ENCODE measurements around the gene MEF2C. TPM values are rescaled to one million over a fixed set of nuclear protein-coding genes. Genes with fewer than 3 reads are reported as not detected.
"Not testable (repeated sequence)": the region's sequence is repeated elsewhere in the genome, so short reads cannot be mapped to it uniquely, and the experiment has no call there.

Gene MEF2C
- total RNA-seq, 3 donors from 2014 or later, result 0.76 to 3.1 (median 1.4) TPM

GRCh38 chr5:88804444-88804843 is 78.5 kb downstream of the MEF2C start:
- Mint-ChIP-seq H3K4me3 (no peak overlapping the region), H3K36me3 (ENCODE audit: insufficient read depth) (no peaks in the 10 kb centered on the region), H3K4me1 (ENCODE audit: low read depth) (no peaks in the 10 kb centered on the region), H3K9me3 (no peaks in the 10 kb centered on the region), H3K27me3 (ENCODE audit: low read depth) (no peaks in the 10 kb centered on the region)
- DNase-seq (no peak), ATAC-seq (no peak)

DNA sequence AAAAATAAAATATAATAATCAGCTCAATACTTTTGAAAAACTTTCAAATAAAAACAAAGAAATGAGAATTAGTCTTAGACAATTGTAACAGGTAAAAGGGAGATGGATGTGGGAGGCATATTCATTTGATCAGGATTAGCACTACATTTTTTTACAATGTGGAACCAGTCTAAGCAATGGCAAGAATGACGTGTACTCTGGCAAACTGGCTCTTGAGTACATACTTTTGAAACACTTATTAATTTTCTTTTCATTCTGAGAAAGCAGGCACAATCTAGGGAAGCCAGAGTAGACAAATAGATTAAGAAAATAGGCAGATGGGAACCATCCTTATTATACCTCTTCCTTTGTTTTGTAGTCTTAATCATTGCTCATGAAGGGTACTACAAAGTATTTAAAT is 79.7 kb downstream of the MEF2C start:
- no peaks in the 10 kb centered on the region for H3K9me3 Mint-ChIP-seq
- H3K36me3 Mint-ChIP-seq (ENCODE audit: insufficient read depth), result no peaks in the 10 kb centered on the region
- no peaks in the 10 kb centered on the region for H3K27me3 Mint-ChIP-seq (ENCODE audit: low read depth)
- H3K4me1 Mint-ChIP-seq (ENCODE audit: low read depth), result no peaks in the 10 kb centered on the region
- H3K4me3 Mint-ChIP-seq, result no peak overlapping the region
- no peak for DNase-seq
- ATAC-seq, result no peak

GRCh38 chr5:88799938-88800535 is 82.9 kb downstream of the MEF2C start:
- ATAC-seq, result no peak
- H3K4me1 Mint-ChIP-seq (ENCODE audit: low read depth), result no peaks in the 10 kb centered on the region
- H3K9me3 Mint-ChIP-seq, result no peaks in the 10 kb centered on the region
- H3K36me3 Mint-ChIP-seq (ENCODE audit: insufficient read depth), result no peaks in the 10 kb centered on the region
- H3K4me3 Mint-ChIP-seq, result no peak overlapping the region
- DNase-seq, result no peak
- no peaks in the 10 kb centered on the region for H3K27me3 Mint-ChIP-seq (ENCODE audit: low read depth)

DNA sequence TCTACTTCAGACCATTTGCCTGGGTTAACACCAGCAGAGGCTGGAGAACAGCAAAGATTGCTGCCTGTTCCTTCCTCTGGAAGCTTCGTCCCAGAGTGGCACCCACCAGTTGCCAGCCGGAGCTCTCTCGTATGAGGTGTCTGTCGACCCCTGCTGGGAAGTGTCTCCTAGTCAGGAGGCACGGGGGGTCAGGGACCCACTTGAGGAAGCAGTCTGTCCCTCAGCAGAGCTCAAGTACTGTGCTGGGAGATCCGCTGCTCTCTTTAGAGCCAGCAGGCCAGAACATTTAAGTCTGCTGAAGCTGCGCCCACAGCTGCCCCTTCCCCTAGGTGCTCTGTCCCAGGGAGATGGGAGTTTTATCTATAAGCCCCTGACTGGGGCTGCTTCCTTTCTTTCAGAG is 84.1 kb downstream of the MEF2C start:
- not testable (repeated sequence) for DNase-seq; H3K36me3 Mint-ChIP-seq (ENCODE audit: insufficient read depth); H3K9me3 Mint-ChIP-seq; H3K4me3 Mint-ChIP-seq; ATAC-seq; H3K27me3 Mint-ChIP-seq (ENCODE audit: low read depth); H3K4me1 Mint-ChIP-seq (ENCODE audit: low read depth)

DNA sequence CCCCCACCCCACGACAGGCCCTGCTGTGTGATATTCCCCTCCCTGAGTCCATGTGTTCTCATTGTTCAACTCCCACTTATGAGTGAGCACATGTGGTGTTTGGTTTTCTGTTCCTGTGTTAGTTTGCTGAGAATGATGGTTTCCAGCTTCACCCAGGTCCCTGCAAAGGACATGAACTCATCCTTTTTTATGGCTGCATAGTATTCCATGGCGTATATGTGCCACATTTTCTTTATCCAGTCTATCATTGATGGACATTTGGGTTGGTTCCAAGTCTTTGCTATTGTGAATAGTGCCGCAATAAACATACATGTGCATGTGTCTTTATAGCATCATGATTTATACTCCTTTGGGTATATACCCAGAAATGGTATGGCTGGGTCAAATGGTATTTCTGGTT is 89.2 kb downstream of the MEF2C start:
- not testable (repeated sequence) for H3K27me3 Mint-ChIP-seq (ENCODE audit: low read depth); H3K9me3 Mint-ChIP-seq; DNase-seq; H3K36me3 Mint-ChIP-seq (ENCODE audit: insufficient read depth); H3K4me1 Mint-ChIP-seq (ENCODE audit: low read depth); H3K4me3 Mint-ChIP-seq; ATAC-seq

DNA sequence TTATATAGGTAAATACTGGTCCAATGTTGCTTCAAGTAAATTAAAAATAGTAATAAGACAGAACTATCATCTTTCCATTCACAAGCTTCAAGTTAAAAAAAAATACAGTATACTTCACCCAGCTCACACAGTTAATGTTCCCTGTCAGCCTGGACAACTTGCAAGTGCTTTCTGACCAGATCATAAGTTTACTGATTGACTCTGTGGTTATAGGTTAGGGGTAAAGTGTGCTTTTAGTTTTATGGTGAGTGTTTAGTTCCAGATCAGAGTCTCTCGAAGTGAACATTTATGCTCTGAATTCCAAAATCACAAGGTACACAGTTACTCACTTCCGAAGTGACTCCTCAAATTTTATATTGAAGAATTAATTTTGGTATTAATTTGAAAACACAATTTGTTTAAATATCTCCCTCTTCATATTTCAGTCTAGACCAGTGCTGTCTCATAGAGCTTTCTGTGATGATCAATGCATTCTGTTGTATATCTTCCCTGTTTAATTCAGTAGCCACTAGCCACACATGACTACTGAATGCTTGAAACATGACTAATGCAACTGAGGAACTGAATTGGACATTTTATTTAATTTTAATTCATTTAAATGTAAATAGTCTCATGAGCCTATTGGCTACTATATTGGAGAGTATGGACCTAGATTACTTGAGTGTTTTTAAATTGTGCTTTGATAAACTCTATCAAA is 90.7 kb downstream of the MEF2C start:
- no peaks in the 10 kb centered on the region for H3K9me3 Mint-ChIP-seq
- no peaks in the 10 kb centered on the region for H3K36me3 Mint-ChIP-seq (ENCODE audit: insufficient read depth)
- H3K4me1 Mint-ChIP-seq (ENCODE audit: low read depth), result no peaks in the 10 kb centered on the region
- H3K27me3 Mint-ChIP-seq (ENCODE audit: low read depth), result no peaks in the 10 kb centered on the region
- H3K4me3 Mint-ChIP-seq, result no peak overlapping the region
- ATAC-seq, result no peak
- DNase-seq, result no peak

DNA sequence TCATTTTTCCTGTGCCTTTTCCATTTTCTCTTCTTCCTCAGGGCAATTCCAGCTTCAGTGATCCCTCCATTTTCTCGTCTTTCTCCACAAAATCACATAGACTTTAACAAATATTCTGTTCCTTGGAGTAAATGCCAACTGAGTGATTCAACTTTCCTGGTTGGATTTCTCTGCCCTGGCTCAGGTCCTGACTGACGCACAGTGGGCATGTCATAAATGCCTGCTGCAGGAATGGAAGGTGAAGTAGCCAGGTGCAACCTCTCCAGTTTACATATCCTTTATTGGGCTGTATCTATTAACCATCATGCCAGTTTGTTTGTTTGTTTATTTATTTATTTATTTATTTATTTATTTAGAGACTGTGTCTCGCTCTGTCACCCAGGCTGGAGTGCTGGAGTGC is 95.1 kb downstream of the MEF2C start:
- no peak for ATAC-seq
- Mint-ChIP-seq H3K4me1 (ENCODE audit: low read depth) (peaks cover 5% of the 10 kb centered on the region), H3K4me3 (no peak overlapping the region), H3K9me3 (no peaks in the 10 kb centered on the region), H3K36me3 (ENCODE audit: insufficient read depth) (no peaks in the 10 kb centered on the region), H3K27me3 (ENCODE audit: low read depth) (no peaks in the 10 kb centered on the region)
- no peak for DNase-seq

- no peak for DNase-seq
- Mint-ChIP-seq H3K9me3 (no peaks in the 10 kb centered on the region), H3K27me3 (ENCODE audit: low read depth) (no peaks in the 10 kb centered on the region), H3K4me1 (ENCODE audit: low read depth) (peaks cover 5% of the 10 kb centered on the region), H3K4me3 (no peak overlapping the region), H3K36me3 (ENCODE audit: insufficient read depth) (no peaks in the 10 kb centered on the region)
- ATAC-seq, result no peak
These were observed 96.2 kb downstream of the MEF2C start for GRCh38 chr5:88786789-88787188.

DNA sequence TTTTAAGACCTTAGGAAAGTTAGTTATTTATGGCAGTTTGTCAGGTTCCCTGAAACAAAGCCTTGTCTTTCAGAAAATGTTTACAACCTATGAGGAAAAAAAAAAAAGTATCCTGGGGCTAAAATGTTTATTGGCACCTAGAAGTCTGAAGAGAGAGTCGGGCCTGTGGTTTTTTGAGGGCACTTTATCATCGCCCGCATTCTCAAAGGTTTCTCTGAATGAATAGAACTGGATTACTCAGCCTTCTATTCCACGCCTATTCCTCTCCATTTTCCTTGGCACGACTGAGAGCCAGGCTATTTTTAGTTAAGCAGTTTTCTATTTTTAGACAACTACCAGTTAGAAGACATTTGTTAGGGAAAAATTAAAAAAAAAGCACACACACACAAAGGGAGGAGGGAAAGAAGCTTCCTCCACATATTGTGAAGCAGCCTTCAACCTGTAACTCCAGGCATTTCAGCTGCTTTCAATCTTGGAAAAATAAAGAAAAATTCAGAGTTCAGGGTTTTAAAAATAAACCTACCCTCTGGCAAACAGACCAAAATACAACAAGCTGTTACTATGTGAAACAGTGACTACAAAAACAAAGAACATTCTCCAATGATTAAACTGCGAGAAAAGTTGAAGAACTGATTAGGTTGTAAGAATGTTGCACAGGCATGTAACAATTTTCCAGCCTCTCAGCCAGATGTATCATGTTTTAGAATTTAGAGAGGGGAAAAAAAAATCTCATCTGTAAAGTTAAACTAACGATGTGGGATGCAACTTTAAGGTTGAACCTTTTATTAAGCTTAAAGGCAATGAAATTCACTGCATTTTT is 97.0 kb downstream of the MEF2C start:
- Mint-ChIP-seq H3K9me3 (no peaks in the 10 kb centered on the region), H3K4me1 (ENCODE audit: low read depth) (peaks cover 5% of the 10 kb centered on the region), H3K27me3 (ENCODE audit: low read depth) (no peaks in the 10 kb centered on the region), H3K4me3 (no peak overlapping the region), H3K36me3 (ENCODE audit: insufficient read depth) (no peaks in the 10 kb centered on the region)
- no peak for DNase-seq
- peak; percentile 48 to 81 for ATAC-seq

GRCh38 chr5:88782571-88782970 is 100.4 kb downstream of the MEF2C start:
- no peak for ATAC-seq
- no peaks in the 10 kb centered on the region for H3K27me3 Mint-ChIP-seq (ENCODE audit: low read depth)
- H3K9me3 Mint-ChIP-seq, result no peaks in the 10 kb centered on the region
- no peaks in the 10 kb centered on the region for H3K36me3 Mint-ChIP-seq (ENCODE audit: insufficient read depth)
- no peak for DNase-seq
- no peak overlapping the region for H3K4me3 Mint-ChIP-seq
- peaks cover 5% of the 10 kb centered on the region for H3K4me1 Mint-ChIP-seq (ENCODE audit: low read depth)

GRCh38 chr5:88780736-88781135 is 102.2 kb downstream of the MEF2C start:
- Mint-ChIP-seq H3K9me3 (no peaks in the 10 kb centered on the region), H3K4me3 (no peak overlapping the region), H3K4me1 (ENCODE audit: low read depth) (peaks cover under 1% of the 10 kb centered on the region), H3K27me3 (ENCODE audit: low read depth) (no peaks in the 10 kb centered on the region), H3K36me3 (ENCODE audit: insufficient read depth) (no peaks in the 10 kb centered on the region)
- ATAC-seq, result no peak
- DNase-seq, result no peak

DNA sequence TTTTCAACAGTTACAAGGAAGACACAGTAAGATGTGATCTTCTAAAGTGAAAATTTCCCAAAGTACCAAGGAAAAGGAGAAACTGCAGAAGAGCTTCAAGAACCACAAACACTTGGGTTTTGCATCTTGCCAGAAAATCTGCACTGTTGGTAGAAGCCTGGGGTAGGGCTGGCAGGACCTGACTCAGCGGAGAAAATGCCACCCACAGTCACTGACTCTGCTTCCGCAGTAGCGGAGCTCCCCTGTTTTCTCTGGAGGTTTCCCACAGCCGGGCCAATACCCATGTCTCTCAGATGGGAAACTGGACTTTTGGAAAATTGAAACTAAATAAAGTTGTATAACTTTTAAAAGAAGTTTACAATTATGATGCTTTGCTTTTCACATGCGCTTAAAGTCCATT is 104.2 kb downstream of the MEF2C start:
- ATAC-seq (no peak), DNase-seq (no peak)
- H3K9me3 Mint-ChIP-seq, result no peaks in the 10 kb centered on the region
- no peaks in the 10 kb centered on the region for H3K36me3 Mint-ChIP-seq (ENCODE audit: insufficient read depth)
- H3K4me3 Mint-ChIP-seq, result no peak overlapping the region
- no peaks in the 10 kb centered on the region for H3K4me1 Mint-ChIP-seq (ENCODE audit: low read depth)
- no peaks in the 10 kb centered on the region for H3K27me3 Mint-ChIP-seq (ENCODE audit: low read depth)

- Mint-ChIP-seq H3K4me3 (no peak overlapping the region), H3K36me3 (ENCODE audit: insufficient read depth) (no peaks in the 10 kb centered on the region), H3K27me3 (ENCODE audit: low read depth) (no peaks in the 10 kb centered on the region), H3K4me1 (ENCODE audit: low read depth) (no peaks in the 10 kb centered on the region), H3K9me3 (no peaks in the 10 kb centered on the region)
- ATAC-seq, result no peak
- no peak for DNase-seq
These were observed 106.3 kb downstream of the MEF2C start for GRCh38 chr5:88776692-88777091.

DNA sequence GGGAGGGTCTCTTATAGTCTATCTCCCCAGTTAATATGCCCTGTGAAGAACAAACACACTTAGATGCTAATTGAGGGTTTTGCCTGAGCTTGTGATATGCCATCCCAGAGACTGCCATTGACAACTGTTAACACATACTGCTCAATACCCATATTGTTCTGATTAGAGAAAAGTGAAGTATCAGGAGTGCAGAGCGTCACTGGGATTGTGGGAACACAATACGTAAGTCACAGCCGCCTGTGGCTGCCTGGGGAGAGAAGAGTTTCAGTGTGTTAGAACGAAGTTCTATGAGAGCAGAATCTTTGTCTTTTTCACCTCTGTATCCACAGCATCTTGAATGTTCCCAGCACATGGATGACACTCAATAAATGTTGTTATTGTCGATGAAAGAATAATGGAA is 110.2 kb downstream of the MEF2C start:
- ATAC-seq, result no peak
- Mint-ChIP-seq H3K4me3 (no peak overlapping the region), H3K27me3 (ENCODE audit: low read depth) (peaks cover 5% of the 10 kb centered on the region), H3K36me3 (ENCODE audit: insufficient read depth) (no peaks in the 10 kb centered on the region), H3K9me3 (no peaks in the 10 kb centered on the region), H3K4me1 (ENCODE audit: low read depth) (no peaks in the 10 kb centered on the region)
- no peak for DNase-seq

DNA sequence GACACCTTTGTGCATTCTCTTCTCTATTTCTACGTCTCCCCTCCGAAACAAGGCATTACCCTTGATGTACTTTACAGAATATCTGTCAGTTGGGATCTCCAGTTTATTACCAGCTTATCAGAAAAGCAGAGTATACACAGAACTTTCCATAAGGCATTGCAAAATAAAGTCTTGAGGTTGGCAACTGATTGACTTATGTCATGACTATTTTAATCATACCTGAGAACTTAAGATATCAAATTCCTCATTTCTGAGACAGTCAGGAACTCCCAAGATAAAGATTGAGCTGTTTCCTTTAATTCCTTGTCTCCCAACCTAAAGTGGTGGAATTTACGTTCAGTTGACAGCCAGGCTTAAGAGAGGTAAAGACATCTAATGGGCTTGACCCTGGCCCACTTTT is 110.9 kb downstream of the MEF2C start:
- no peak for ATAC-seq
- no peaks in the 10 kb centered on the region for H3K36me3 Mint-ChIP-seq (ENCODE audit: insufficient read depth)
- H3K4me3 Mint-ChIP-seq, result no peak overlapping the region
- H3K9me3 Mint-ChIP-seq, result no peaks in the 10 kb centered on the region
- no peak for DNase-seq
- peaks cover 5% of the 10 kb centered on the region for H3K27me3 Mint-ChIP-seq (ENCODE audit: low read depth)
- H3K4me1 Mint-ChIP-seq (ENCODE audit: low read depth), result no peaks in the 10 kb centered on the region
